Activated T-cell treated with anti-CD3 and anti-CD28 coated beads, Interleukin-2, amount 50 U/mL, for 24 hours (primary cell): ENCODE data around the gene MMP11.
"Not testable (repeated sequence)": the region's sequence is repeated elsewhere in the genome, so short reads cannot be mapped to it uniquely, and the experiment has no call there.

Source experiments
- DNase-seq: peaks from one replicate; pipeline ENCODE4 v3.0.0-alpha.2; 2020
- H3K27ac Mint-ChIP-seq: 2 replicates; pipeline ENCODE4 v1.8.0; 2020; ENCODE audit warnings: mild to moderate bottlenecking, mixed read lengths
- H3K27me3 Mint-ChIP-seq: 2 replicates; pipeline ENCODE4 v1.8.0; 2020; ENCODE audit warnings: mixed read lengths
- H3K36me3 Mint-ChIP-seq: 2 replicates; pipeline ENCODE4 v1.8.0; 2020; ENCODE audit warnings: low read depth, mixed read lengths
- H3K4me1 Mint-ChIP-seq: 2 replicates; pipeline ENCODE4 v1.8.0; 2020; ENCODE audit warnings: low read depth, mixed read lengths
- H3K4me3 Mint-ChIP-seq: 2 replicates; pipeline ENCODE4 v1.8.0; 2020; ENCODE audit warnings: mild to moderate bottlenecking, moderate library complexity, mixed read lengths
- H3K9me3 Mint-ChIP-seq: 2 replicates; pipeline ENCODE4 v1.8.0; 2020; ENCODE audit warnings: mixed read lengths

Gene MMP11, protein sequence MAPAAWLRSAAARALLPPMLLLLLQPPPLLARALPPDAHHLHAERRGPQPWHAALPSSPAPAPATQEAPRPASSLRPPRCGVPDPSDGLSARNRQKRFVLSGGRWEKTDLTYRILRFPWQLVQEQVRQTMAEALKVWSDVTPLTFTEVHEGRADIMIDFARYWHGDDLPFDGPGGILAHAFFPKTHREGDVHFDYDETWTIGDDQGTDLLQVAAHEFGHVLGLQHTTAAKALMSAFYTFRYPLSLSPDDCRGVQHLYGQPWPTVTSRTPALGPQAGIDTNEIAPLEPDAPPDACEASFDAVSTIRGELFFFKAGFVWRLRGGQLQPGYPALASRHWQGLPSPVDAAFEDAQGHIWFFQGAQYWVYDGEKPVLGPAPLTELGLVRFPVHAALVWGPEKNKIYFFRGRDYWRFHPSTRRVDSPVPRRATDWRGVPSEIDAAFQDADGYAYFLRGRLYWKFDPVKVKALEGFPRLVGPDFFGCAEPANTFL

GRCh38 chr22:23772649-23773473 is at the start of gene MMP11:
Gene MMP11, plus strand, starts transcription at chr22:23772849. Its CDS starts 22 bp downstream, at chr22:23772871.
- peak within 1 kb of the TSS; percentile 57 for H3K4me3 Mint-ChIP-seq
- H3K36me3 Mint-ChIP-seq = no peaks in the 10 kb centered on the region
- H3K27ac Mint-ChIP-seq = peak within 1 kb of the TSS; percentile 44
- peak; percentile 73 for DNase-seq
- no peaks in the 10 kb centered on the region for H3K27me3 Mint-ChIP-seq
- no peaks in the 10 kb centered on the region for H3K9me3 Mint-ChIP-seq
- H3K4me1 Mint-ChIP-seq = peaks cover 20% of the 10 kb centered on the region

- H3K4me3 Mint-ChIP-seq, H3K27me3 Mint-ChIP-seq, H3K36me3 Mint-ChIP-seq, H3K27ac Mint-ChIP-seq, H3K4me1 Mint-ChIP-seq, H3K9me3 Mint-ChIP-seq, DNase-seq: not testable (repeated sequence)
Measured at GRCh38 chr22:23728108-23728507, 44.5 kb upstream of the MMP11 start.

- no peak overlapping the region for H3K27ac Mint-ChIP-seq
- peaks cover 2% of the 10 kb centered on the region for H3K36me3 Mint-ChIP-seq
- H3K27me3 Mint-ChIP-seq = no peaks in the 10 kb centered on the region
- H3K9me3 Mint-ChIP-seq = no peaks in the 10 kb centered on the region
- no peak for DNase-seq
- no peaks in the 10 kb centered on the region for H3K4me1 Mint-ChIP-seq
- H3K4me3 Mint-ChIP-seq = no peak overlapping the region
Measured at GRCh38 chr22:23737696-23738095, 35.0 kb upstream of the MMP11 start.

- Mint-ChIP-seq H3K9me3 (no peaks in the 10 kb centered on the region), H3K4me1 (no peaks in the 10 kb centered on the region), H3K4me3 (no peak overlapping the region), H3K36me3 (peaks cover 31% of the 10 kb centered on the region), H3K27me3 (no peaks in the 10 kb centered on the region), H3K27ac (no peak overlapping the region)
- no peak for DNase-seq
Measured at GRCh38 chr22:23742505-23743264, 30.0 kb upstream of the MMP11 start.

- Mint-ChIP-seq H3K4me3 (no peak overlapping the region), H3K27ac (no peak overlapping the region), H3K36me3 (peaks cover 31% of the 10 kb centered on the region), H3K27me3 (no peaks in the 10 kb centered on the region), H3K4me1 (no peaks in the 10 kb centered on the region), H3K9me3 (no peaks in the 10 kb centered on the region)
- DNase-seq = no peak
Measured at GRCh38 chr22:23743303-23743705, 29.3 kb upstream of the MMP11 start.

GRCh38 chr22:23744001-23744400 is 28.6 kb upstream of the MMP11 start:
- no peaks in the 10 kb centered on the region for H3K4me1 Mint-ChIP-seq
- H3K4me3 Mint-ChIP-seq = no peak overlapping the region
- no peak overlapping the region for H3K27ac Mint-ChIP-seq
- peaks cover 31% of the 10 kb centered on the region for H3K36me3 Mint-ChIP-seq
- no peaks in the 10 kb centered on the region for H3K27me3 Mint-ChIP-seq
- H3K9me3 Mint-ChIP-seq = no peaks in the 10 kb centered on the region
- no peak for DNase-seq

DNA sequence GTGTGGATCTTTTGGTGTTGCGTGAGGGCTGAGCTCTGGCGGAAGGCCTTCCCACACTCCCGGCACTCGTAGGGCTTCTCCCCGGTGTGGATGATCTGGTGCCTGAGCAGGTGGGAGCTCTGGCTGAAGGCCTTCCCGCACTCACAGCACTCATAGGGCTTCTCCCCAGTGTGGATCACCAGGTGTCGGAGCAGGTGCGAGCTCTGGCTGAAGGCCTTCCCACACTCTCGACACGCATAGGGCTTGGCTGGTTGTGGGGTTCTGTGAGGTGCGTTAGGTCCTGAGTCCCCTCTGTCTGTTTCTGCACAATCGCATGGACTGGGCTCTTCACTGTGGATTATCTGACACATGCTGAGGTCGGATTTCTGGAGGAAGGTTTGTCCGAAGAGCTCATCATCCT is 28.2 kb upstream of the MMP11 start:
- no peaks in the 10 kb centered on the region for H3K27me3 Mint-ChIP-seq
- H3K9me3 Mint-ChIP-seq = no peaks in the 10 kb centered on the region
- no peak overlapping the region for H3K4me3 Mint-ChIP-seq
- H3K4me1 Mint-ChIP-seq = no peaks in the 10 kb centered on the region
- peaks cover 31% of the 10 kb centered on the region for H3K36me3 Mint-ChIP-seq
- no peak overlapping the region for H3K27ac Mint-ChIP-seq
- DNase-seq = no peak

GRCh38 chr22:23745791-23746190 is 26.9 kb upstream of the MMP11 start:
- Mint-ChIP-seq H3K9me3 (no peaks in the 10 kb centered on the region), H3K36me3 (peaks cover 34% of the 10 kb centered on the region), H3K27me3 (no peaks in the 10 kb centered on the region), H3K27ac (no peak overlapping the region), H3K4me1 (peaks cover 11% of the 10 kb centered on the region), H3K4me3 (no peak overlapping the region)
- no peak for DNase-seq

DNA sequence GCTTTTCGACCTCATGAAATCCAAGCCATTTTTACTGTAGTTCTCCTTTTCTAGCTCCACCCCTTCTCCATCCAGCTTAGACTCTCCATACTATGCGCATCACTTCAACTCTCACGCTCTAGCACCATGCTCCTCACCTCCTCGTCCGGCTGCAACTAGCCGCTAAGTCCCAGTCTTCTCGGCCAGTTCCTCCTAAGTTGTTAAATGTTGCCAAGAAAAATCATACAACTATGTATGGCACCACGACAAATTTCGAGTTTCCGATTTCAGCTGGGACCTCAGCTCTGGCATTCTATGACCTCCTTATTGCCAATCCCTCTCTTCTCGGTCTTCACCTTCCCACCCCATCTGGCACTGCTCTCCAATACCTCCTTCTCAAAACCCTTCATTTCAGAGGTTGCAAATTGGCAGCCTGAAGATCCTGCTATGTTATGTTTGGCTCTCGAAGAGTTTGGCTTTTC is 22.8 kb upstream of the MMP11 start:
- H3K9me3 Mint-ChIP-seq = no peaks in the 10 kb centered on the region
- DNase-seq = no peak
- H3K4me3 Mint-ChIP-seq = peak overlapping the region; percentile 83
- peaks cover 11% of the 10 kb centered on the region for H3K36me3 Mint-ChIP-seq
- H3K27me3 Mint-ChIP-seq = no peaks in the 10 kb centered on the region
- peaks cover 19% of the 10 kb centered on the region for H3K4me1 Mint-ChIP-seq
- H3K27ac Mint-ChIP-seq = no peak overlapping the region

GRCh38 chr22:23750367-23750713 is 22.3 kb upstream of the MMP11 start:
- no peak for DNase-seq
- Mint-ChIP-seq H3K4me1 (peaks cover 19% of the 10 kb centered on the region), H3K9me3 (no peaks in the 10 kb centered on the region), H3K27me3 (no peaks in the 10 kb centered on the region), H3K27ac (peak overlapping the region; percentile 71), H3K36me3 (peaks cover 6% of the 10 kb centered on the region), H3K4me3 (peak overlapping the region; percentile 83)

DNA sequence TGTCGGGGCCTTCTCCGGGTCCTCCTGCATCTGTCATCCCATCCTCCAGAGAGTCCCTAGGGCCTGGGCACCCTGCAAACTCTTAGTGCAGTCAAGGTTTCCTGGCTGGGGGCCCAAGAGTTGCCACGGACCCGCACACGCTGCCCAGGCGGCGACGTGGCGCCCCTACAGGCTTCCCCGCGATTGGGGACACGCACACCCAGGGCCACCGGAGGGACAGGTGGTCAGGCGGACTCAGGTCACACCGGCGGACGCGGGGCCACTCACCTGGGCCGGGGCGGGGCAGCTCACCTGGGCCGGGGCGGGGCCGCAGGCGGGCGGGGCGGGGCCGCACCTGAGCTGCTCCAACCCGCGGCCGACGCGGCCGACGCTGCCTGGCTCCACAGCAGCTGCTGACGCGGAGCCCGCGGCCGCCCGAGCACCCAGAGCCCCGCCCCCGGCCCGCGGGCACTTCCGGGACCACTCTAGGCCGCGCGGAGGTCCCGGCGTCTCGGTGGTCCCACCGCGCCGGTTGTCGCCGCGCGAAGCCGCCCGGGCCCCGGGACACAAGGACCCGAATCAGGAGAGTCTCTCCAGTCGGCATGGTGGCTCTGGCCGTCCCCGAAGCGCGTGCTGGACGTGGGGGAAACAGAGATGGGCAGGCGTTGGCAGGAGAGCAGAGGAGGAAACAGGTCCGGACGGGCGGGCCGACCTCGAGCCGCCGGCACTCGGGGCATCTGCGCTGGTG is 21.8 kb upstream of the MMP11 start, which contains the start of gene ZNF70:
ZNF70 (minus strand) TSS at position 399 of the 727 bp plus-strand sequence. CDS start 5,972 bp downstream, outside the sequence.
- Mint-ChIP-seq H3K27ac (peak within 1 kb of the TSS; percentile 87), H3K27me3 (no peaks in the 10 kb centered on the region), H3K9me3 (no peaks in the 10 kb centered on the region), H3K4me3 (peak within 1 kb of the TSS; percentile 83), H3K36me3 (peaks cover 4% of the 10 kb centered on the region), H3K4me1 (peaks cover 19% of the 10 kb centered on the region)
- peak; percentile 89 for DNase-seq

DNA sequence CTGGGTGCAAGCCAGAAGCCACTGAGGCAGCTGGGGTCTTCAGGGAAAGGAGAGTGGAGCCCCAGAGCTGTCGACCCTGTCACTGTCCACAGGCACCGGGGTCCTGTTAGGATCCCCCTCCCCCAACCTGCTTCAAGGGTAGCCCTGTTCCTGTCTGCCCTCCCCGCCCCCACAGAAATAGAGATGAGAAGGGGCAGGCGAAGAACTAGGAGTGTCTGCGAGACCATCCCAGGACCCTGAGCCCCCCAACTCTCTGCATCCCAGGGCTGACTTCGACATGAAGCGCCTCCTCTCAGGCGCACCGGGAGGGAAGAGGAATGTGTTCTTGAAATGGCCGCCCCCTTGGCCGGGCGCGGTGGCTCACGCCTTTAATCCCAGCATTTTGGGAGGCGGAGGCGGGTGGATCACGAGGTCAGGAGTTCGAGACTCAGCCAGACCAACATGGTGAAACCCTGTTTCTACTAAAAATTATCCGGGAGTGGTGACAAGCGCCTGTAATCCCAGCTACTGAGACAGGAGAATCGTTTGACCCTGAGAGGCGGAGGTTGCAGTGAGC is 21.1 kb upstream of the MMP11 start:
- Mint-ChIP-seq H3K9me3 (no peaks in the 10 kb centered on the region), H3K27ac (peak overlapping the region; percentile 87), H3K27me3 (no peaks in the 10 kb centered on the region), H3K4me1 (peaks cover 19% of the 10 kb centered on the region), H3K4me3 (peak overlapping the region; percentile 80), H3K36me3 (peaks cover 4% of the 10 kb centered on the region)
- DNase-seq = no peak

DNA sequence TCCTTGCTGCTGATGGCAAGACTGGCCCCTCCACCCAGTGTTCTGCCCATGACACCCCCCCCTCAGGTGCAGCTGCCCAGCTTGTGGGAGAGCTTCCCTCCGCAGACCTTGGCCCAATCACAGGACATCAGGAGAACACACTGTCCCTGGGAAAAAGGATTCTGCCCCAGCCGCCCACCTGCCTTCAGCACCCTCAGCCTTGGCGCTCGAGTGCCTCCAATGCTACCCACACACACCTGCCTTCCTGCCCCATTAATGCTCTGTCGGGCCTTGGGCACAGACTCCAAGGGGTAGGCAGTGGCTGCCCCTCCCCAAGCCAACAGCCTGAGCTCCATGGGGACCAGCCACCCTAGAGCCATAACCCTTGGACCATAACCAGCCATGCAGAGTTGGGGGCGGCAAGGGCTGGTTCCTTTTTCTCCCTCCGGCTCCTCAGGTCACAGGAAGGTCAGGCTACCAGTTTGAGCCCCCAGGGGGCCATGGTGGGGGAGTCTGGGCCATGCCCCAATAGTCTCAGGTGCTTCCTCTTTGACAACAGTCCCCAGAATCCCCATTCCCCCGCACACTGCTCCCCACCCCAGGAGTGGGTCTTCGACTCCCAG is 20.5 kb upstream of the MMP11 start:
- no peaks in the 10 kb centered on the region for H3K27me3 Mint-ChIP-seq
- DNase-seq = no peak
- peaks cover 4% of the 10 kb centered on the region for H3K36me3 Mint-ChIP-seq
- no peaks in the 10 kb centered on the region for H3K9me3 Mint-ChIP-seq
- peak overlapping the region; percentile 80 for H3K4me3 Mint-ChIP-seq
- H3K4me1 Mint-ChIP-seq = peaks cover 19% of the 10 kb centered on the region
- peak overlapping the region; percentile 83 for H3K27ac Mint-ChIP-seq
